T follicular helper cell (primary cell): Measurements from ENCODE around the gene CXXC5.

ENCODE experiments used
- DNase-seq: peaks from one replicate; pipeline ENCODE4 v3.0.0-alpha.2; 2020; ENCODE audit warnings: low read depth

The CXXC5 gene

DNA sequence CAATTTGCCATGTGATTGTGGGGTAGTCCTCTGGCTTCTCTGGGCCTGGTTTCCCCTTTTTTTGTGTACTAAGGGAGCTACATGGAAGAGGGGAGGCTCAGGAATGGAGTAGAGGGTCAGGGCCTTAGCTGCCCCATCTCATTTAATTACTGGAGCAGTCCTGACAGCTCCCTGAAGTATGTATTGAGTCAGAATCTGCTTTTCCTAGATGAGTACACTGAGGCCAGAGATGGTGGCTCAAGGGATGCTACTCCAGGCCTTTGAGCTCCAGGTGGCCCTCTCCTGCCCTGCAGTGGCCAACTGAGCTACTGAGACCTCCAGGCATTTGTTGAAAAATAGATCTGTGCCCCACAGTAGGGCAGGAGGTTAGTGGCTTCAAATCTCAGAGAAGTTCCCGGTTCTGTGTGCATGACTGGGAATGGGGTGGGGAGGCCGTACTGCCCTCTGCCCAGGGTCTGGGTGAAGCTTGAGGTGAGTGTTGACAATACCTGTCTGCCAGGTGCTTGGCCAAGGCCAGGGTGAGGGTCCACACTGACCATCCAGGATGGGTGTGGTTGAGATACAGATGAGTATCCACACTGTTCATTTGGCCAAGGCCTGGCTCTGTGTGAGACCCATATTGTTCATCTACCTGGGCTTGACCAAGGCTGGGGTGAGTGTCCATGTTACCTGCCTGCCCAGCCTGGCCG is 45.7 kb downstream of the CXXC5 start:
- DNase-seq = no peak

DNA sequence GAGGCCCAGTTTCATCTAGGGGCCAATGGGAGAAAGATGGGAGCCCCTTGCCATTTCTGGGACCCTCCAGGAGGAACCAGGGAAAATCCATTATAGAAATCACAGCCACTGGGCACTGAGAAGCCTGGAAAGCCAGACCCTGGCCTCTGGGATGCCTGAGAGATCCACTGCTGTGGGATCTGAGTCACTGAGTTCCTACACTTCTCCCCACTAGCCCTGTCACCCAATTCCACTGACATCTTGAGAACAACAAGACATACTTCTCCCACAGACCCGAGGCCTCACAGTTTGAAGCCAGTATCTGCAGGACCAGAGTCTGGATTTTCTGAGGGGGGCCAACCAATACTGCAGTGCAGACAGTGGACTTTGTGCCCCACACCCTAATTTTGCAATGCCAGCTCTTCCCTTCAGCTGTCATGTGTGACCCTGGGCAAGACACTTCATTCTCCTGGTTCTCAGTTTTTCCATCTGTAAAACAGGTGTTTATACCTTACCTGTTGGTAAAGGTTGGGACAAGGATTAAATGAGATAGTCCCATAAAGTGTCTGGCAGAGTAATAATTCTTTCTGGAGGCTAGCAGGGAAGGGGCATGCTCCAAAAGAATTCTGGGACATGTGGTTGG is 46.5 kb downstream of the CXXC5 start:
- no peak for DNase-seq

DNA sequence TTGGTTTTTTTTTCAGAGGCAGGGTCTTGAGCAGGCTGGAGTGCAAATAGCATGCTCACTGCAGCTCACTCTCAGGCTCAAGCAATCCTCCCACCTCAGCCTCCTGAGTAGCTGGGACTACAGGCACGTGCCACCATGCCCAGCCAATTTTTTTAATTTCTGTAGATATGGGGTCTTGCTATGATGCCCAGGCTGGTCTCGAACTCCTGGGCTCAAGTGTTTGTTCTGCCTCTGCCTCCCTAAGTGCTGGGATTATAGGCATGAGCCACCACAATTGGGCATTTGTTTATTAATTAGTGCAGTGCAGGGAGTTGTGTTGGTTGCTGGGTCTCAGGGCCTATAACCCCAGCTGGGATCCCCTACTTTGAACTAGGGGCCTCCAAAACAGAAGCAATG is 47.0 kb downstream of the CXXC5 start:
- DNase-seq = no peak

DNA sequence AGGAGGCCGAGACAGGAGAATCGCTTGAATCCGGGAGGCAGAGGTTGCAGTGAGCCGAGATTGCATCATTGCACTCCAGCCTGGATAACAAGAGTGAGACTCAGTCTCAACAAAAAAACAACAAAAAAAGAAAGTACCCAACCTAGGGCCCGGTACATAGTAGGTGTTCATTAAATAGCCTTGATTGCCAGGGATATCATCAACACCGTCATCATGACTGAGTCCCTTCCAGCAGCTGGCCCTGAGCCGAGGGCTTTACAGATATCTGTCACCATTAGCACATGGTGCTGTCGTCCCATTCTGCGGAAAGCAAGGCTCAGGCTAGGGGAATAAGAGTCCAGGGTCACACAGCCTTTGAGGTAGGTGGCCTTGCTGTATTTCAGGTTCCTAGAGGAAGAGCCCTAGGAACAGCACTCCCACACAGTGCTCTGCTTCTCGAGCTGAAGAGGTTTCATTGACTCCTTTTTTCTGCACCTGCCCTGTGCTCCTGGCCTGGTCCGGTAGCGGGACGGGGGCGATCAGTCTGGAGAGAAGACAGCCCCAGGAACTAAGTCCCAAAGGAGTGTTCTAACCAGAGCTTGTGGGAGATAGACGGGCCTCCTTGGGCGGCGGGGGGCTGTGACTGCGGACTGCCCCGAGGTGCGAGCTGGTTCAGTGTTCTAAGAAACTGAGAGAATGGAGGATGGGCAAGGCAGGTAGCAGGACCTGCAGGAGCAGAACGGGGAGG is 48.2 kb downstream of the CXXC5 start:
- no peak for DNase-seq

DNA sequence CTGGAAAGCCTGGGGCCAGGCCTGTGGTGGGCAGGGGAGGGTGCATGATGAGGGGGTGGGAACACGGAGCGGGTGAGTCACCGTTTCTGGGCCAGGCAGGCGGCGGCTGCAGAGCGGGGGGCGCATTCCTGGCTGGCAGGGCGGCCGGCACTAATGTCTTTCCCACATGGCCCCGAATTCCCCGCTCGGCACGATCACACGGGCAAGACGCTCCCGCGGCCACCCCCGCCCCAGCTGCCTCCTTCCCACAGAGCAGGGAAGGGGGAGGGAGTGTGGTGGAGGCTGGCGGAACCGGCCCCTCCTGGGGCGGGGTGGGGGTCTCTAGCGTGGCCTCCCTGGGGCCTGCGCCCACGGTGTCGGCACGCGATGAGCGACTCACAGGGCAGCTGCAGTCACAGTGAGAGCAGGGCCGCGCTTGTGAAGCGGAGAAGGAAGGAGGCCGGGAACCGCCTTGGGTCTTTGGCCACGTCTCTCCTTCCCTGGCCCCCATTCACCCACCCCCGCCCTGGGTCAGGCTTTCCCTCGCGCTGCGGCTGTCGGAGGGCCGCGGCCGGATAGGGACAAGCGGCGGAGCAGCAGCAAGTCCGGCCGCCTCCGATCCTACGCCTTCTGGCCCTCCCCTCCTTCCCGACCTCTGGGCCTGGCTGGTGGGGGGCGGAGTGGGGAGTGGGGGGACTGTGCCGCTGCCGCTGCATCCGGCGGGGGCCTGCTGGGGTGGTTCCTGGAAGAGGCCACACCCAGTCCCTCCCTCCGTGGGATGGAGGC is 48.9 kb downstream of the CXXC5 start:
- no peak for DNase-seq

DNA sequence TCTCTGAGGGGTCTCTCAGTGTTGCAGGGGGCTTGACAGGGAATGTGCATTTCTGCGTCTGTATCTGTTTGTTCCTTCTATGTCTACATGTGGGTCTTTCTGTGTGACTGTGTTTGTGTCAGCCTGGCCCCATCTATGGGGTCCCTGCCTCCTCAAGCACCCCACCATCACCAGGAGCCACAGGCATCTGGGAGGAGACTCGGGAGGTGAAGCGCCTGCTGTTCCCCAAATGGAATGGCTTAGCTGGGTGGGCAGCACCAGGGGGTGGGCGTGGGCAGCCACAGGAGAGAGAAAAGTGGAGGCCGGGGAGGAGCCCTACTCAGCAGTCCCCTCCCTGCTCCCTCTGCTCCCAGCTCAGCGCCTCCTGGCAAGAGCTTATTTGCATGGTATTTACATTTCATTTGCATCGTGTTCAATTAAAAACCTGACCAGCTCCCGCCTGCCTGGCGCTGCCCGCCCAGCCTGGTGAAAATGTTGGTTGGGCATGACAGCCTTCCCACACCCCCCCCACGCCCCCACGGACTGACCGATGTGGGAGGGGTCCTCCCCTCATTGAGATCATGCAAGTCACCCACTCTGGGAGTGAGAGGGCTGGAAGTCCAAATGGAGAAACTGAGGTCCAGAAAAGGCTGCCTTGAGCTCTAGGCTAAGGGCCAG is 50.5 kb downstream of the CXXC5 start:
- no peak for DNase-seq

DNA sequence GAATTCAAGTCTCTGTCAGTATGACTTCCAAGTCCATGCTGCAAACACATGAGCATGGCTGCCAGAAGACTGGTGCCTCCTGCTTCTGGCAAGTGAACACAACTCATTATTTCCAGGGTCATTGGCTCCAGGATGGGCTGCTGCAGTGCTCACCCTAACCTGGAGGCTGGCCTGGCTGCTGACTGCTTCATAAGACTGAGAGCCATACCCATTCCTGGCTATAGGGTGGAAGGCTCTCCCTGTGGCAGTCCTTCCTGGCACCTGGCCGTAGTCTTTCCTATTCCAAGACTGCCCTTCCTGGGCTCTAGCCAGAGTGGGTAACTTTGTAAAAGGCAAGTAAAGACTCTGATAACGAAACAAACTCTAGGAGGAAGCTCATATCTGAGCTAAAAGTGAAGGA is 51.2 kb downstream of the CXXC5 start:
- DNase-seq = no peak

DNA sequence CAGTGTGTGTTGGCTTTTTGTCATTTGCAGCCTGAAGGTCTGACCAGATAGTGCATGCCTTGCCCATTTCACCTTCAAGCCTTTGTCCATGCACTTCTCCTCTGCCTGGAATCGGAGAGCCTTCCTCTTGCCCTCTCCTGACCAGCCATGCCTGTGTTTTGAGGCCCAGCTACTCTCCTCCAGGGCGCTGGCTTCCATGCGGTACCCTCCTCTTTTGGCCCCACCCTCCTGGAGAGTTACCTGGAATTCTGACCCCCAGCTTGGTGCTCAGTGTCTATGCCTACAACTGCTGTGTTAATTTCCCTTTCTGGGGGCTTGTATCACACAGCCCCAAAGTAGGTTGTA is 52.5 kb downstream of the CXXC5 start:
- no peak for DNase-seq

DNA sequence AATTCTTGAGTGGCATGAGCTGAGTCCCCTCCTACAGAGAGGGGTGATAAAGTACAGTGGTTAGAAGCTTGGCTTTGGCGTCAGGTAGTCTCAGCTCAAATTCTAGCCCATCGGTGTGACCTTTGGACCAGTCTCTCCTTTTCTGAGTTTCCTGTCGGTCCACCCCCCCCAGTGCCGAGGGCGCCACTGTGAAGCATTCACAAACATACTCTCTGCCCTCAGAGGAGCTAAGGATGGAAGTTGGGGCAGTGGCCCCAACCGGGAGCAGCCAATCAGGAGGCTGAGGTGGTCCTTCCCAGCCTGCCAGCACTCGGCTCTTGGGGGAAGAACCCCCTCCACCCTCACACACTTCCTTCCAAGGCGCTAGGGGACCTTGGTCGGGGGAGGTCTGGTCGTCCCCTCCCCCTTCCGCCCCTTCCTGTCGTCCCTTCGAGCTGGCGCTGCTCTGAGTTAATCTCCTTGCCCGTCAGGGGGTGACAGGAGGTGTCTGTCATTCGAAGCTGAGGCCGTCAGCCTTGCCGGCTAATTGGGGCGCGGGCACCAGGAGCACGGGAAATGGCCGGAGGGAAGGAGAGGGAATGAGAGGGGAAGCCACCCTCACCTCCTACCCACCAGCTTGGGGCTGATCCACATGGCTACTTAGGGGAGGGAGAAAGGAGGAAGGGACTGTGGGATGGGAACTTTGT is 53.0 kb downstream of the CXXC5 start:
- DNase-seq = no peak

DNA sequence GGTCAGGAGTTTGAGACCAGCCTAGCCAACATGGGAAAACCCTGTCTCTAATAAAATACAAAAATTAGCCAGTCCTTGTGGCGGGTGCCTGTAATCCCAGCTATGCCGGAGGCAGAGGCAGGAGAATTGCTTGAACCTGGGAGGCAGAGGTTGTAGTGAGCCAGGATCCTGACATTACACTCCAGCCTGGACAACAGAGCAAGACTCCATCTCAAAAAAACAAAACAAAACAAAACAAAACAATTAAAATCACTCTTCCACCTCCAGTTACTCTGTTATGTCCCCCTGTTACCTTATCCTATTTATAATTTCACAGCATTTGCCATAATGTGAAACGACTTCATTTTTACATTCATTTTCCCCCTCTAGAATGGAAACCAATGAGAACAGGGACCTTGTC is 54.4 kb downstream of the CXXC5 start:
- no peak for DNase-seq

DNA sequence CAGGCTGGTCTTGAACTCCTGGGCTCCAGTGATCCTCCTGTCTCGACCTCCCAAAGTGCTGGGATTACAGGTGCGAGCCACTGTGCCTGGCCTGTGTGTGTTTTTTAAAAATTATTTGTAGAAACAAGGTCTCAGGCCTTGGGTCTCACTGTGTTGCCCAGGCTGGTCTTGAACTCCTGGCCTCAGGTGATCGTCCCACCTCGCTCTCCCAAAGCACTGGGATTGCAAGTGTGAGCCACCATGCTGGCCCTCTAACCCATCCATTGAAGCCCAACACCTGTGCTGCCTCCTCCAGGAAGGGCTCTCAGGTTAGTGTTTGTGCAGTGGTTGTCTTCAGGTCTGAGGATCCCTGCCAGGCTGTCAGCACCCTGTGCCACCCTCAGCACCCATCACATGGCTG is 56.6 kb downstream of the CXXC5 start:
- DNase-seq = no peak

DNA sequence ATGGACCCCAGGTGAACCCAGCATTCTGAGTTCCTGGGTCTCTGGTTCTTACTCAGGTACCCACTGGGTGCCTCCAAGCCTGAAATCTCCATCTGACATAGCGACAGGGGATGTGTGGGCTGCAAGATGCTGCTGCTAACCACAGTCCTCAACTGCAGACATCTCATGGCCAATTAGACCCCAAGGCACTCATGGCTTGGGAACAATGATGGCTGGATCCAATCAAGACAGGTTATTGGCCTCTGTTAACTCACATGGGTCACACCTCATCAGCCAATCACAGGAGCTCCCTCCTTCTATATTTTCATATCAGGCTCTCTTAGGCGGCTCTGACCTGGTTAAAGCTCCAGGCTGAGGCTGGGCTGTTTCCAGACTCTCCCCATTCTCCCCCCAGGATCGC is 57.0 kb downstream of the CXXC5 start:
- no peak for DNase-seq

DNA sequence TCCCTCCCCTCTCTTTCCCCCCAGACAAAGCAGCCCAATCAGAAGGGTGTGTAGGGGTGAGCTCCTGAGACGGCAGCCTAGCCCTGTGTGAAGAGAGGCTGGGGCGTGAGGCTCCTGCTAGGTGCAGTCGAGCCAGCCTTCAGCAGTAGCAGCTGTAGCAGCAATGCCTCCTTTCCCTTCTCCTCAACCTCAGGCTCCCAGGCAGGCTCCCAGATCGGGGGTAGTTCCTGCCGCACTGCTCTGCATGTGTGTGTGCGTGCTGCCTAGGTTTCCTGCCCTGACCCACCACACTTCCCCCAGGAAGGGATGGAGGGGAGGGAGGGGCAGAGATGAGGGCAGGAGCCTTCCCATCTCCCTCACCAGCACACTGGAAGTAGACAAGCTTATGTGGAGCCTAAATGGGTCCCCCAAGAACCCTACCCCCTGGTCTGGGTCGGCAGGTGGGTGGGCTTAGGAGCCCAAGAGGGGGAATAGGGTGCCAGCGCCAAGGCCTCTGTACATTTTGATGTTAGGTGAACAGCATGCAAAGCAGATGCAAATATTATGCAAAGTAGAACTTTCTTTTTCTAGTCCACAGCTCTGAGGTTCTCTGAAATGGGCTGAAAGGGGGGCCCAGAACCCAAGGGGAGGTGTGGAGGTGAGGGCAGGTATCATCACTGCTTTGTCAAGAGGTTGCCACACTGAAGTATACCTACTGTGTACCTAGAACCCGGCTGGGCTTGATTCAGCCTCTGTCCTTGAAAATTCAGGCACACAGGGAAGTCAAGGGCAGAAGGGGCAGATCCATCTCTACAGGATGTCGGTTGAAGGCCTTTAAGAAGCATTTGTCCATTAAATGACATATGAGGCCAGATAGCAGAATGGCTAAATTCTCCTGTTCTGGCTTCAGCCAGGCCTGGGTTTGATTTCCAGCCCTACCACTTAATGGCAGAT is 57.8 kb downstream of the CXXC5 start:
- no peak for DNase-seq

DNA sequence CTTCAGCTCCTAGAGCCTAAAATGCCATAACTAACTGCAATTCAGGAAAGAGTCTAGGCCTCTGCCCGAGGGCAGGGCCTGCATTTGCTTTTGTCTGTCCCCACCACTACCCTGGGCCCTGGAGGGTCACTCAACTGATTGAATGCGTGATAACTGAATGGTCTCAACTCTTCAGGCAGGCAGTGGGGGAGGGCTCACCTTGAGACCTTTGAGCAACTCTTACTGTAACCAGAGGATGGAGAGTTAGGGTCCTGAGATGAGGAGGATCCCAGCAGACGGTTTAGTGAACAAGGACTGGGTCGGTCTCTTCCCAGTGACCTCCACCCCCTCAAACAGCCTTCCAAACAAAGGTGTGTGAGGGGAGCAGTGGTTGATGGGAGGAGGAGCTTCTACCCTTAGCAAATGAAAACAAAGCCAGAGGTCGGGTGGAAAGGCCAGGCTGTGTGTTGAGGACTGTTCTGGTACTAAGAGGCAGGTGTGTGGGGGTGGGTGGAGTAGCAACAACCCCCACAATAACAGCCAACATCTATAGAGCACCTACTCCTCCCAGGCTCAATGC is 59.4 kb downstream of the CXXC5 start:
- no peak for DNase-seq

DNA sequence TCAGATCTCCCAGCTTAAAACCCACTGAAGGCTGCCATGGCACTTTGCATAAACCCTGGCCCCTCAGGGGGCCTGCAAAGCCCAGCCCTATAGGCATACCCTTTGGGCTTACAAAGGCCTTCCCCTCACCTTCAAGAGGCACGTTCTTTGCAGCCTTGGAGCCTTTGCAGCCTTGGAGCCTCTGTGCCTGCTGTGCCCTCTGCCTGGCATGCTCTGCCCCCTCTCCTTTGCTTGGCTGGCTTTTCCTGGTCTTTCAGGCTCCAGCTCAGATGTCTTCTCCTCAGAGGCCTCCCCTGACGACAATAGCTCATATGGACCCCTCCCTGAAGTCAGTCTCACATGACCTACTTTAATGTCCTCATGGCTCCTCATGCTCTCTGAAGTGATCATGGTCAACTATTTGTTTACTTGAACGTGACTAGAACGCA is 60.3 kb downstream of the CXXC5 start:
- no peak for DNase-seq

DNA sequence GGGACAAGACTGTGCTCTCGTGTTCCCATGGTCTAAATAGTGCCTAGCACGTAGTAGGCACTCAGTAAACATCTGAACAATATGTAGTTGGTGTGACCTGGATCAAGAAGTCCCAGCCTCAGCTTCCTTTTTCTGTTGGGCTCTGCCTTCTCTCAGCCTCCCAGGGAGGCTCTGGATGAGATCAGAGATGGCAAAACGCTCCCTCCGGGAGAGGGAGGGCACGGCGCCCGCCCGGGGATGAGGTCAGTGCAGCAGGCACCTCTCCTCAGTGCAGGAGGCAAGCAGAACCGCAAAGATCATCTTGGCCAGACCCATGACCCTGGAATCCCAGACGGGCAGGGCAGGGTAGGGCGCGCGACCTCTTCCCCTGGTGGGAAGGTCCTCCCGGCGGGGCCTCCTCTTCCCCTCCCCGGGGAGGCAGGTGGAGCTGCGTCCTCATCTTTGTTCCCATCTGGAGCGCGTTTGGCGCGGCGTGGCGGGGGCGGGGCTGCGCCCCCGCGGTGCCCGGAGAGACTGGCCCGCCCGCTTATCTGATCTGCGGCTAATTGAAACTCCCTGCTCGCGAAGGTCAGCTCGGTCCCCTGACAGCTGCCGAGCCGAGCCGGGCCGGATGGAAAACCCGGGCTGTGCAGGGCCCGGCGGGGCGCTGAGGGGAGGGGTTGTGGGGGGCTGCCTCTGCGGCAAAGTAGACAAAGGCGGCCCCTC is 60.9 kb downstream of the CXXC5 start:
- no peak for DNase-seq

DNA sequence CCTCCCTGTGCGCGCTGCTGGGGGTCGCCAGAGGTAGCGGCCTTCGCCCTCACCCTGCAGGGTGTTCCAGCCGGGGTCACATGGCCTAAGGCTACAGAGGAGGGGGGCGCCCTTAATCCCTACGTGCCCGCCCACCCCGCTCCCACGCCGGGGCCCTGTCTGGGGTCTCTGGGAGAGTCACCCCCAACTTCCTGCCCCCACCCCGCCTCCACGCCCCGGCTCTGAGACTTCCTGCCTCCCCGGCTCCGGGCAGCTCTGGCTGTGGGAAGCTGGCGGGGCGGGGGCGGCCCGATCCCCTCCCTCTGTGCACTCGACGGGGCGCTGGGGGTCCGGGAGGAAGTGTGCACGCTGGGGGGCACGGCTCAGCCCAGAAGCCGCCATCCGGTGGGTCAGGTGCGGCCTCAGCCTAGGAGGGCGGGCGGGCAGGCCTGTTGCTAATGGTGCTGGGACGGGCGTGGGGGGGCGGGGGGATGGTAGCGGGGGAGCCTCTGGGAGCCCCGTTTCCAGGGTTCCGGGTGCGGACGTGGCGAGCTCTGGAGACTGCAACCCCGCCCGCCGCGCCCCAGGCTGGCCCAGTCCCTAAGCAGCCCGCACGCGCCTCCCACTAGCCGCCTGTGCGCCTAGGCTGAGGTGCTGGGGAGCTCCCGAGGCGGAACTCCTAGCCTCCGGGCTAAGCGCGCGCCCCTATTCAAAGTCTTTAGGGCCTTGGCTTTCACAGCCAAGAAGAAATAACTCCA is 61.6 kb downstream of the CXXC5 start:
- no peak for DNase-seq

DNA sequence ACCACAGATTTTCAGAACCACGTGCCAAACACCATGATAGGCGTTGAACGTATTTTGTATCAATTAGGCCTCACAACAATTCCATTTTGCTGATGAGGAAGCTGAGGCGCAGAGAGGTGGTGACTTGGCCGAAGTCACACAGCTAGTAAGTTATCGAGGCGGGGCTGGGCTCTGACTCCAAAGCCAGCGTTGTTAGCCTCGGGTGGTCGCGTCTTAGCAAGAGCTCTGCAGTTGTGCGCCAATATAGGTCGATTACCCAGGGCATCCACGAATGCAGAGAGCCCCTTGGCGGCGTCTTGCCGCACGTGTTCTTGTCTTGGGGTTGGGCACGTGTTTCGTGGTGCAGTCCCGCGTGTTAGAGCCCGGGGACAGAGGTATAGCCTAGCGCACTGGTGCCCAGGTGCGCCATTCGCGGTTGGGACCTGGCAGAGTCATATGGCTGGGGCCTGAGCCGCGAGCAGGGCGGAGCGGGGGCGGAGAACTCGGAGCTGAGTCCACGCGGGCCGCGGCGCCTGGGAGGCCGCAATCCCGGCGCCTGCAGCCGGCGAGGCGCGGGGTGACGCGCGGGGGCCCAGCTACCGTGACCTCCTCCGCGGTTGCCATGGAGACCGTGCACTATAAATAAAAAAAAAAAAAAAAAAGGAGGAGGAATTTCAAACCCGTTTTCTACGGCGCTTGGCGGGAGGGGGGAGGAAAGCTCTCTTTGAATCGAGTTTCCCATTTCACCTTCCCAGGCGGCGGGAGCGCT is 62.3 kb downstream of the CXXC5 start:
- peak; percentile 57 for DNase-seq
